ENCODE results near the gene EML6.

DNA sequence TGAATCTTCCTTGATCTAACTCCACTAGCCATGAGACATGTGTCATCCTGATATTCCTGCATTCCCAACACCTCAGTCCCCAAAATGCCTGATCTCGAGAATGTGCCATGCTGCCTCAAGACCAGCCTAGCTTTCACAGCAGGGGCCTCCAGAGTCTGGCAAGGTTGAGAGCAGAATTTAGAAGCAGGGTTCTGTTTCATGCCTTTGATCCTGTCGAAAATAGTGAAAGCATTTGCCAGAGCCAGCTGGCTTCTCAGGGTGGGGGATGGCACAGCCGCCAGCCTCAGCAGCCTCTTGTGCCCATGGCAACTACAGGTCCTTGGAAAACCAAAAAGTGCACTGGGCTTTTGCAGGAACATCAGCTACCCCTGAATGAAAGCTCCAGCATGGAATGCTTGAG, 183.3 kb downstream of the EML6 start:
- TF ChIP-seq, protein P1, sequence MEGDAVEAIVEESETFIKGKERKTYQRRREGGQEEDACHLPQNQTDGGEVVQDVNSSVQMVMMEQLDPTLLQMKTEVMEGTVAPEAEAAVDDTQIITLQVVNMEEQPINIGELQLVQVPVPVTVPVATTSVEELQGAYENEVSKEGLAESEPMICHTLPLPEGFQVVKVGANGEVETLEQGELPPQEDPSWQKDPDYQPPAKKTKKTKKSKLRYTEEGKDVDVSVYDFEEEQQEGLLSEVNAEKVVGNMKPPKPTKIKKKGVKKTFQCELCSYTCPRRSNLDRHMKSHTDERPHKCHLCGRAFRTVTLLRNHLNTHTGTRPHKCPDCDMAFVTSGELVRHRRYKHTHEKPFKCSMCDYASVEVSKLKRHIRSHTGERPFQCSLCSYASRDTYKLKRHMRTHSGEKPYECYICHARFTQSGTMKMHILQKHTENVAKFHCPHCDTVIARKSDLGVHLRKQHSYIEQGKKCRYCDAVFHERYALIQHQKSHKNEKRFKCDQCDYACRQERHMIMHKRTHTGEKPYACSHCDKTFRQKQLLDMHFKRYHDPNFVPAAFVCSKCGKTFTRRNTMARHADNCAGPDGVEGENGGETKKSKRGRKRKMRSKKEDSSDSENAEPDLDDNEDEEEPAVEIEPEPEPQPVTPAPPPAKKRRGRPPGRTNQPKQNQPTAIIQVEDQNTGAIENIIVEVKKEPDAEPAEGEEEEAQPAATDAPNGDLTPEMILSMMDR (optimal IDR thresholded peaks at IDR 0.05 in 1 of 3, IDR thresholded peaks at IDR 0.05 in 1 of 3, conservative IDR thresholded peaks at IDR 0.05 in 1 of 3; ENCODE audit: extremely low read depth in 1 of 3, insufficient read depth in 2 of 3, low read length in 3 of 3) = no peak
- TF ChIP-seq EZH2 (IDR thresholded peaks at IDR 0.05; ENCODE audit: low read length) = no peak

Data from keratinocyte (primary cell).